Measurements from ENCODE around the gene ARL2.
"Not testable (repeated sequence)": the region's sequence is repeated elsewhere in the genome, so short reads cannot be mapped to it uniquely, and the experiment has no call there.

The ARL2 gene

DNA sequence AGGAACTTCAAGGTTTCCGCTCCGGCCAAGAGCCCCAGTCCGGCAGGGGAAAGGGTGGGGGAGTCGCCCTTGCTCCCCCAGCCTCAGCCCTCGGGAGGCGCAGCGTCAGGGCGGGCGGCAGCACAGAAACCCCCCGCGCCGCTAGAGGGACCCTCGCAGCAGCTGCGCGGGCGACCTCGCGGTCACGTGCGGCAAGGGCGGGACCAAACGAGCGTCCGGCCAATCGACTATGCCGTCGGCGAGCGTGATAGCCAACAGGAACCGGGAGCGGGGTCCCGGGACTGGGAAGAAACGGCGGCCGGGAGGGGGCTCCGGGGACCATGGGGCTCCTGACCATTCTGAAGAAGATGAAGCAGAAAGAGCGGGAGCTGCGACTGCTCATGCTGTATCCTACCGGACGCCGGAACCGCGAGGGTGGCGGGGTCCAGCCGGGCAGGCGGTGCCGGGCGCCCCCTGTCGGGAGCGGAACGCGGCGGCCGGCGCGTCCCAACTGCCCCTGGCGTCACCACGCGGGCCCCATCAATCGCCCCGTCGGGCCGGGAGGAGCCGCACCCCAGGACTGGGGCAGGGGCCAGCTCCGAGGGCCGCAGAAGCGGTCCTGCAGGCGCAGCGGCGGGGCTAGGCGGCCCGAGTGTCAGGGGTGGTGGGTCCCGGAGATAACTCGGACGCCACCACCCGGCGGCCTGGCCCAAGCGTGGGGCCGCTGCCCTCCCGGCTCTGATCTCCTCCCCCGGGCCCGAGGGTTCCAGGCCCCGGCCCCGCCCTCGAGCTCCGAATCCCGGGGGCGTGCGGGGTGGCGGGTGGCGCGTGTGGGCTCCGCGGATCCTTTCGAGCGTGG lies at the start of gene ARL2:
Gene ARL2, plus strand, starts transcription at position 273 of the 838 bp plus-strand sequence. Its CDS starts 48 bp downstream, at position 321.
- peak; percentile 68 for DNase-seq (ENCODE audit: low read depth)

DNA sequence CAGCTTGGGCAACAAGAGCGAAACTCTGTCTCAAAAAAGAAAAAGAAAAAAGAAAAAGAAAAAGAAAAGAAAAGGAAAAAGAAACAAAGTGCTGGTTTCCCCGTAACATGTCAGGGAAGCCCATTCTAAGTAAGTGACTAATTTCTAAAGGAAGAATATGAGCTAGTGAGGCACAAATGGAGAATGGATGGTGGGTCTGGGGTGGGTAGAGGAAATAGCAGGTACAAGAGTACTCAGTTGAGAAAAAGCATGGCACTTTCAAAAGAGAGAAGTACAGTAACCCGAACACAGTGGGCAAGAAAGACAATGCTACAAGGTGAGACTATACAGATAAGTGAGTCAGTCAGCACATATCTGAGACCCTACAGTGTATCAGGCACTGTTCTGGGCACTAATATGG lies 46.6 kb upstream of the ARL2 start:
- DNase-seq (ENCODE audit: low read depth) = no peak

DNA sequence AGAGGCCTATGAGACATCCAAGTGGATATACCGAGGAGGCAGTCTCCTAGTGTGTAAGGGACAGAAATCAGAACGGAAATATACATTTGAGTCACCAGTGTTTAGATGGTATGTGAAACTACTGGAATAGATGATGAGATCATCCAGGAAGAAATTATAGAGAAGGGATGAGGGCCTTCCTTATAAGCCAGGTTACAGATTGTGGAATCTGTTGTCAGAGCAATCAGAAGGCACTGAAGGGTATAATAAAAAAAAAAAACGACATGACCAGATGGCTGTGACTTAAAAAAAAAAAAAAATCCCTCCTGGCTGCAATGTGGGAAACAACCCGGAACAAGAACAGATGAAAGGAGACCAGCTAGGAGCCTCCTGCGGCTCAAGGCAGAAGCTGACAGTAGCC lies 44.8 kb upstream of the ARL2 start:
- DNase-seq (ENCODE audit: low read depth) = no peak

DNA sequence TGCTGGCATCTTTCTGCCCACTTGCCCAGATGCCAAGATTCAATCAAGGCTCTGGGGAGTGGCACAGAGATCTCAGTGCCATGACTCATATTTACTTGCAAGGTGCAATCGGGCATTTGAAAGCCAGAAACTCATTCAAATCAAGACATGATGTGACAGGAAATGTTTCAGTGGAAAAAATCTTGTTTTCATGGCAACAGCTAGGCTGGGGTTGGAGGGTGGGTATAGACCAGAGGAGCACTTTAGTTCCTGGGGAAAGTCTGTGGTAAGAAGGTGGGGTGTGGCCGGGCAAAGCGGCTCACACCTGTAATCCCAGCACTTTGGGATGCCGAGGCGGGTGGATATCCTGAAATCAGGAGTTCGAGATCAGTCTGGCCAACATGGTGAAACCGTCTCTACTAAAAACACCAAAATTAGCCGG lies 43.2 kb upstream of the ARL2 start:
- DNase-seq (ENCODE audit: low read depth) = no peak

DNA sequence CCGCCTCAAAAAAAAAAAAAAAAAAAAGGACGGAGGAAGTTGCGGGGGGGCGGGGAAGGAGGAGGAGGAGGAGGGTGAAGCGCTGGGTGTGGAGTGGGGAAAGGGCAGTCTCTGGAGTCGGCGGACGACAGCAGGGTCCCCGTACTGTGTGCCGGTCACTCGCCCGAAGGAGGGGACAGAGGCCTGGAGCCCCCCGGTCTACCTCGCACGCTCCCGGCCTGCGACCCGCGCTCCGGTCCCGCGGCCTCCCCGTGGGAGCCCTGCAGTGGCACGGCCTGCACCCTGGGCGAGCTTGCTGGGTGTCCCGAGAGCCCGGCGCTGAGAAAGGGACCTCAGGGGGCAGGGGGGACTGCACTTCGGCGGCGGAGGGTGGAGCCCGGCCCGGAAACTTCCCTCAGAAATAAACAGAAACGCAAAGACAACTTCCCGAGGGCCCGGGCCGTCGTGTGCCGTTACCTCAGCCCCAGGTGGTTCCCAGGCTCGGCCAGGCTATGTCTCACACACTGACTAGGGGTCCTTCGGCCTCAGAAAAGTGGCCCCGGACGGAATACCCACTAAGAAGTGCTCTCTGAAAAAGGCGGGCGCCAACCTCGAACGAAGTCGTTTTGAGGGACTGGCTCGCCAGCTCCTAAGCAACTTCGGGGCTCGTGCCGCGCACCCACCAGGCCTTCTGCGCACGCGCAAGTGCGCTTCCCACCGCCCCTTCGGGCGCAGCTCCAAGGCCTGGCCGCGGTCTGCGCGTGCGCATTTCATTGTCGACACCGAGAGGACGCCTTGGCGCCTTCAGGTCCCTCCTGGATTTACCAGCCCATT lies 42.3 kb upstream of the ARL2 start, which contains the start of gene MAJIN:
Gene MAJIN, minus strand, starts transcription at position 688 of the 813 bp plus-strand sequence. CDS start 12,703 bp downstream, outside the sequence.
- DNase-seq (ENCODE audit: low read depth) = peak; percentile 70

DNA sequence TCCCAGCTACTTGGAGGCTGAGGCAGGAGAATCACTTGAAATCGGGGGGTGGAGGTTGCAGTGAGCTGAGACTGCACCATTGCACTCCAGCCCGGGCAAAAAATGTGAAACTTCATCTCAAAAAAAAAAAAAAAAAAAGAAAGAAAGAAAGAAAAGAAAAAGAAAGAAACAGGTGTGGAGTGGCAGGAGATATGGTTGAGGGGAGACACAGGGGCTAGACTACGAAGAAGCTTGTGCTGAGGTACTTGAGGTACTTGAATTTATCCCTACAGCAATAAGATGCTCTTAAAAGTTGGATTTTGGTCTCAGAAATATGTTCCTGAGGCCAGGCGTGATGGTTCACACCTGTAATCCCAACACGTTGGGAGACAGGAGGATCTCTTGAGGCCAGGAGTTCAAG lies 39.8 kb upstream of the ARL2 start:
- DNase-seq (ENCODE audit: low read depth) = no peak

DNA sequence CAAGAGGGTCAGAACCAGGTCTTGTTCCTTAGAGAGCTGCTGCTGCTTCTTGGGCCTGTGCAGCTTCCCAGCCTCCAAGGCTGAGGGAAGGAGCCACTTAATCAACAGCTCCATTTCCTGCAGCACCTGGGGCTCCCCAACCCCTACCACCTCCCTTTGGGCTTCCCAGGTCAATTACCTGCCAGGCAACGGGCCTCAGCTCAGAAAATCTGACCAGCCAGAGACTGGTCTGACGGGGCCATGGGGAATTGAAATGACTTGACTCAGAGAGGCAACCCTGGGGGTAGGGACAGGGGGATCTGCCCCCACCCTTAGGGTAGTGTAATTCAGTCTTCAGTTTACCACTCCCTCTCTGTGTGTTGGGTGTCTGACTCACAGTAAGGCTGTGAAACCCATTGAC lies 37.3 kb upstream of the ARL2 start:
- DNase-seq (ENCODE audit: low read depth) = no peak

DNA sequence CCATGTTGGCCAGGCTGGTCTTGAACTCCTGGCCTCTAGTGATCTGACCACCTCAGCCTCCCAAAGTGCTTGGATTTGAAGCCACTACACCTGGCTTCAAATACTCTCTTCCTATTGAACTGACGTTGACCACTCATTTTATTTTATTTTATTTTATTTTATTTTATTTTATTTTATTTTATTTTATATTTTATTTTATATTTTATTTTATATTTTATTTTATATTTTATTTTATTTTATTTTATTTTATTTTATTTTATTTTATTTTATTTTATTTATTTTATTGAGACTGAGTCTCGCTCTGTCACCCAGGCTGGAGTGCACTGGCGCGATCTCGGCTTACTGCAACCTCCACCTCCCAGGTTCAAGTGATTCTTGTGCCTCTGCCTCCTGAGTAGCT lies 30.6 kb upstream of the ARL2 start:
- DNase-seq (ENCODE audit: low read depth) = not testable (repeated sequence)

DNA sequence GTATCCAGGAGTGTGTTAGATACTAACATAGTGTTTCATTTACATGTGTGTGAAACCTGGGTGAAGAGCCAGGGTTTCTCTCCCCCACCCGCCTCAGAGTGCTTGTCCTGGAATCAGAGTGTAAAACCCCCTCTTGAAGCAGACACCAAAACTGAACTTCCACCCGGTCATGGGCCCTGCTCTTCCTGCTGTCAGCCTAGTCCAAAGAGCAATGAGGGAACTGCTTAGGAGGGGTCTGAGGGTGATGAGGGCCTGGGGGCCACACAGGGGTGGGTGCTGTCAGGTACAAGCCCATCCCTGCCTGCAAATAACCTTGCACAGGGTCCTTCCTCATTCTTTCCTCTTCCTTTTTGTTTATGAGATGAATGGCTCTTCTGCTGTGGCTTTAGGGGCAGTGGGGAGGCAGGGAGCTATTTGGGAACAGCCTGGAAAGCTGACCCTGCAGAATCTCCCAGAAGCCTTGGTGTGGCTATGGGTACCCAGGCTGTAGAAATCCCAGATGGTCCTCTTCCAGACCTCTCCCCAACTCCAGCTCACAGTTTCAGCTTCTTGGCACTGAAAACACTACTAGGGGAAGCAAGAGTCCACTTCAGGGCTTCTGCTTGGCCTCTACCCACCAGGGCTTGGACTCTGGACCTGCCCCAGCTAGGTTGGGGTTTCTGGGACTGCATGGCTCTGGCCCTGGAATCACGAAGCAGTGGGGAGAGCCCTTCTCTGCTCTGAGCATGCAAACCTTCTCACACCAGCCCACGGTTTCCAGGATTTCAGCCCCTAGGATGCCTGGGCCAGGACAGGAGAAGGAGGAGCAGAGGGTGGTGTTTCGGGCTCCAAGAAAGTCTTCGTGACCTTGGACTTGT lies 25.7 kb upstream of the ARL2 start:
- DNase-seq (ENCODE audit: low read depth) = no peak

DNA sequence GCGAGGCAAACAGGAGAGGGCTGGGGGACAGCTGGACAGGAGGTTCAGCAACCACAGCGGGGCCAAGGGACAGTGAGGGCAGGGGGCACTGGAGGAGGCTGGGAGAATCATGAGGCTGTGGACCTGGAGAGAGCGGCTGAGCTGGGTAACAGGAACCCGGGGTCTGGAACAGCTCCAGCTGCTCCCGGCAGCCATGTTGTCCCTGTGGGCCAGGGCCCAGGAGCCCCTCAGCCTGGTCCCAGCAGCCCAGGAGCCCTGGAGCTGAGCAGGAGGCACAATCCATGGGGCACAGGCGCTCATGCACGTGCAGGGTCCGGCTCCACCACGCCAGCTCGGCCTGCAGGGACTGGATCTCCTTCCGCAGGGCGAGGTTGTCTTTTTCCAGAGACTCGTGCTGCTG lies 24.5 kb upstream of the ARL2 start:
- no peak for DNase-seq (ENCODE audit: low read depth)

DNA sequence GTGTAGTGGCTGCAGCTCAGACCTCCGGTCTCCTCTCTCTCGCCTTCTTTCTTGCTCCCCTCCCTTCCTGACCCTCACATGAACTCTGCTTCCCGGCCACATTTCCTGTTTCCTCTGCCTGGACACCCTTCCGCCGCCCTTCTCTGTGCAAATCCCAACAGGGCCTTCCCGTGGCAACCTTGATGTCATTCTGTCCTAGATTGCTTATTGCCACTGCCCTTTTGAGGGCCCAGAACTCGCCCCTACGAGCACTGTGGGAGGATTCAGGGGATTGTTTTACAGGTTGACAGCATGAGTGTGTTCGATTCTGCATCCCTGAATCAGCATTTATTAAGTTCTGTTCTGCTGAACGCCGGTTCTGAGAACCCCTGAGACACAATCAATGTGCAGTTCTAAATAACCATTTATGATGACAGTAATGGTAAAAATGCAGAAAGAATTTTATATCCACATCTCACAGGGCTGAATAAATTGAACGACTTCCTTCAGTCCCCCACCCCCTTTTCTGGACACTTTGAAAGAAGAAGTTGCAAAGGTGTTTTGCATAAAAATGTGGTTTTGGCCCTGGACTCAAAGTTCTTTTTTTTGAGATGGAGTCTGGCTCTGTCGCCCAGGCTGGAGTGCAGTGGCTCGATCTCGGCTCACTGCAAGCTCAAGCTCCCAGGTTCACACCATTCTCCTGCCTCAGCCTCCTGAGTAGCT lies 23.6 kb upstream of the ARL2 start:
- DNase-seq (ENCODE audit: low read depth) = no peak

DNA sequence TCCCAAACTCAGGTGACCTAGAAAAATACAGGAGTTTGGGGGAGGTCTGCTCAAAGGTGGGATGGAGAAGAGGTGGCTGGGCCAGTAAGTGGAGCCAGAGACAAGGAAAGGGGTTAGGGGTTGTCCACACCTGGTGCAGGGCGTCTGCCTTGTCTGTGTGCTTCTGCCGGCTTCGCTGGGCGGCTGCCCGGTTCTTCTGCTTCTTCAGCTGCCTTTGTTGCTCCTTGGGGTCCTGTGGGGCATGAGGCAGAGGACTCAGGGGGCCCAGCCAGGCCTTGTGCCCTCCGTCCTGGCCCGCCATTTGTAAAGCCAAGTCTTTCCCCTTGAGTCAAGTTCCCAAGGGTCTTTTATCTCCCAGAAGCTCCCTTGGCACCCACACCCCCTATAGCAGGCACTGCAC lies 19.6 kb upstream of the ARL2 start:
- no peak for DNase-seq (ENCODE audit: low read depth)

DNA sequence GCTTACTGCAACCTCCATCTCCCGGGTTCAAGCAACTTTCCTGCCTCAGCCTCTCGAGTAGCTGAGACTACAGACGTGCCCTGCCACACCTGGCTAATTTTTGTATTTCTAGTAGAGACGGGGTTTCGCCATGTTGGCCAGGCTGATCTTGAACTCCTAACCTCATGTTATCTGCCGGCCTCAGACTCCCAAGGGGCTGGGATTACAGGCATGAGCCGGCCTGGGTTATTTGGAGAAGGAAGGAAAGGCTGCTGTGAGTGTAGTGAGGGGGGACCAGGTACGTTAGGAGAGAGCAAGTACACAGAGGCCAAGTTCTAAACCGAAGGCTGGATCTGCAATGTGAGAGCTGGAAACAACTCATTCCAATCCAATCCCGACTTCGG lies 17.6 kb upstream of the ARL2 start:
- DNase-seq (ENCODE audit: low read depth) = no peak

DNA sequence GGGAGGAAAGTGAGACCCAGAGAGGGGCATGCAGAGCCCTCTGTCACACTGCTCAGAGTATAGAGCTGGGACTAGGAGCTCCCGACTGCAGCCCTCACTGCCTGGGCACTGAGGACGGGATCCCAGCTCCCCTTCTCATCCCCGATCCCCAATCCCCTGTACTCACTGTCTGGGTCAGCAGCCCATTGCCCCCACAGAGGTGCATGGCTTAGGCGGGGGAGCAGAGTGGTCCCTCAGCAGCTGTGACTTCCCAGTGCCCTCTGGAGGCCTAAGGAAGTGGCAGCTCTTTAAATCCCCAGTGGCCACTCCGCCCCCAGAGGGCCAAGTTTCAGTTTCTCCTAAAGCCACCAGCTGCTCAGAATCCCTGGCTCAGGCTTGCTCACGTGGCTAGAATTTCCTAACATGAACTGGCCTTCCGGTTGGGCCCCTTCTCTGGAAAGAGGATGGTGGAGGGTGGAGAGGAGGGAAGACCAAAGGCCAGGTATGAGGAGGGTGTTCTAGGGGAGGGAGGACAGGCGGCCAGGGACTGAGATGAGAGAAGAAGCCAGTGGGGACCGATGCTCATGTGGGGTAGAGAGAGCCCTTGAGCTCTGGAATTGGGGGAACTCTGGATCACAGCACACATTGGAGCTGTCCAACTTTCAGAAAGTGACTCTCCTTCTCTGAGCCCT lies 17.1 kb upstream of the ARL2 start, which contains the start of gene BATF2:
Gene BATF2, minus strand, starts transcription at position 262 of the 671 bp plus-strand sequence. Its CDS starts 57 bp downstream, at position 205.
- no peak for DNase-seq (ENCODE audit: low read depth)

DNA sequence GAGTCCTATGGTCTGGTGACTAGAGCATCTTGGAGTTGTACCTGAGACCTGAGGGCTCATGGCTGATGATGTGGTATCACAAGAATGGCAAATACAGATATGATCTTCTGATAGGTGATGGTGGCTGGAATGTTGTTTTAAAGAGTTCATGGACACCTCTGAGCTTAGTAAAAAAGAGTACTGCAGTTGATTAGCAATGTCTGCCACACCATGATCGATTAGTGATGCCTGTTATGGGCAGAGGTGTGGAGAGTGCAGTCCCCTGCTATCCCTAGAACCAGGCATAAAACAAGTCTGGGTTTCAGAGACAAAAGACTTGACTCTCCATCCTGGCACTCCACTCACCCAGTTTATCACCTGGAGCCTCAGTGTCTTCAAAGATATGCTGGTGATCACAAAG lies 15.8 kb upstream of the ARL2 start:
- DNase-seq (ENCODE audit: low read depth) = no peak

DNA sequence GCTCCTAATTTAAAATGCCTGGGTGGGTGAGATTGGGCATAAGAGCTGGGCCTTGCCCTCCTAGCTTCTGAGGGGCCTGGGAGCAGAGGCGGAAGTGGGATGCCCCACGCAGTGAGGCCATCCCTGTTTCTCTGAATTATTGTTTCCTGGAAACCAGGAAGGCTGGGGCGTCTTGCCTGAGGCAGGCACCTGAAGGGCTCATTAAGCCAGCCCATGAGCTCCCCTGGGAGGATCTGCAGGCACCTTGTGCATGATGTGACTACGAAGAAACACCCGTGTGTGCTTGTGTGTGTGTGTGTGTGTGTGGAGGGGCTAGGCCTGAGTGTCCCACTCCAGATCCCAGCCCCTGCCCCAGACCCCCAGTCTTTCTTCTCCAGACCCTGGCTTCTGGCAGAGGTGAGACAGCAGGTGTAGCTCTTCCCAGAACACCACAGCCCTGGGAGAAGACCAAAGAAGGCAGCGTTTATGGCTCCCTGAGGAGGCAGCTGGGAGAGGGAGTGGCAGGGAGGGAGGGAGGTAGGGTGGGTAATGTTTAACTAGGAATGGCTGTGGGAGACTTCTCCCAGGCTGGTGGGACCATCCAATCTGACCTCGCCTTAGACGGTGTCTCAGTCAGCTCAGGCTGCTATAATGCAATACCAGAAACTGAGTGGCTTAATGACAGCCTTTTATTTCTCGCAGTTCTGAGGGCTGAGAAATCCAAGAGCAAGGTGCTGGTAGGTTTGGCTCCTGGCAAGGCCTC lies 15.1 kb upstream of the ARL2 start:
- no peak for DNase-seq (ENCODE audit: low read depth)

DNA sequence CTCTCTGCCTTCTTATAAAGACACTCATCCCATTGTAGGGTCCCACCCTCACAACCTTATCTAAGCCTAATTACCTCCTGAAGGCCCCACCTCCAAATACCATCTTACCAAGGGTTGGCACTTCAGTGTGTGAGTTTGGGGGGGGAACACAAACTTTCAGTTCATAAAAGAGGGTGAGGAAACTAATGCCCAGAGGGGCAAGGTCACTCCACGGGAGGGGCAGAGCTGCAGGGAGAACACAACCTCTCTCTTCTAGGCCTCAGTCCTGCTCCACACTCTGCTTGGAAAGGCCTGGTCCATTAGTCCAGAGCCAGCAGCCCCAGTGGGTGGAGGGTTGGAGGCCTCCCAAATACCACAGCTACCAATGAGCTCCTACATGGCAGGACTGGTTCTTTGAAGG lies 14.5 kb upstream of the ARL2 start:
- no peak for DNase-seq (ENCODE audit: low read depth)

DNA sequence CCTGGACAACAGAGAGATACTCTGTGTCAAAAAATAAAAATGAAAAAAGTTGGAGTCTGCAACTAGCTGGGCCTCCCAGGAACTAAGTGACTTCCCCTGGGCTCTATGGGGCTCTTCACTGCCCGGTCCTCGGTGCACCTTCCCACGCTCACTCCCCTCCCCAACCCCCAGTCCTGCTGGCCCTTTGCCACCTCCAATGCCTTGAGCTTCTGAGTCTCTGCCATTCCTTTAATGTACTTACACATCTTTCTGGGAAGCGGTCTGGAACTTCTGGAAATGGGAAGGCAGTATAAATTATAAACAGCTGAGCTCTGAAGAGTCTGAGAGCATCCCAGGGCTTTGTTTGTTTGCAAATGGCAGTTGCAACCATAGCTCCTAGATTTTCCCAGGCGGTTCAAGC lies 11.3 kb upstream of the ARL2 start:
- no peak for DNase-seq (ENCODE audit: low read depth)

DNA sequence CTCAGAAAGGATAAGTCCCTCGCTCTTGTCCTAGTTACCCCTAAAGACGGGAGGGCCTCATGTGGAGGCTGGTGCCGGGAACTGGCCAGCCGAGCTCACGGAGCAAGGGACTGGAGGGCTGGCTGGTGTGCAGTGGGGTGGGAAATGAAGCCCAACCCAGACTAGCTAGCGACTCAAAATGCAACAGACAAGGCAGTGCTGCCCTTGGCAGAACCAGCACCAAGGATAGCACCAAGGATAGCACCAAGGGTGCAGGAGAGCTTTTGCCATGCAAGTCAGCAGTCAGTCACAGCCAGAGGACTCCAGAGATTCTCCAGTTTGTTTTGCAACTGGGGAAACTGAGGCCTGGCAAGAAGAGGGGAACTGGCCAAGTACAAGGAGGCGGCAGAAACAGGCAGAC lies 10.7 kb upstream of the ARL2 start:
- DNase-seq (ENCODE audit: low read depth) = no peak

DNA sequence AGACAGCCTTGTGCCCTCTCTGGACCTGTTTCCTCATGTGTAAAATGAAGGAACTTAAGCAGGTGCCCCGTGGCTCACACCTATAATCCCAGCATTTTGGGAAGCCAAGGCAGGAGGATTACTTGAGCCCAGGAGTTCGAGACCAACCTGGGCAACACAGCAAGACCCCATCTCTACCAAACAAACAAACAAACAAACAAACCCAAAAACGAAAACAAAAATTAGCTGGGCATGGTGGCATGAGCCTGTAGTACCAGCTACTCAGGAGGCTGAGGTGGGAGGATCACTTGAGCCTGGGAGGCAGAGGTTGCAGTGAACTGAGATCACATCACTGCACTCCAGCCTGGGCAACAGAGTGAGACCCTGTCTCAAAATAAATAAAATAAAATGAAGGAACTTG lies 10.0 kb upstream of the ARL2 start:
- not testable (repeated sequence) for DNase-seq (ENCODE audit: low read depth)
